HL-60 (cell line): Measurements from ENCODE around the gene ETV5.

Experiments used
- CTCF ChIP-seq: IDR thresholded peaks from one replicate; pipeline ENCODE4 v1.5.1; 2011; ENCODE audit warnings: low read length, control low read depth, inconsistent platforms; ENCODE audit not compliant: insufficient read depth
- TF ChIP-seq, protein P1 (sequence below): IDR thresholded peaks from 2 replicates; pipeline ENCODE4 v1.6.1; 2012; ENCODE audit warnings: low read depth; ENCODE audit not compliant: insufficient replicate concordance

DNA sequence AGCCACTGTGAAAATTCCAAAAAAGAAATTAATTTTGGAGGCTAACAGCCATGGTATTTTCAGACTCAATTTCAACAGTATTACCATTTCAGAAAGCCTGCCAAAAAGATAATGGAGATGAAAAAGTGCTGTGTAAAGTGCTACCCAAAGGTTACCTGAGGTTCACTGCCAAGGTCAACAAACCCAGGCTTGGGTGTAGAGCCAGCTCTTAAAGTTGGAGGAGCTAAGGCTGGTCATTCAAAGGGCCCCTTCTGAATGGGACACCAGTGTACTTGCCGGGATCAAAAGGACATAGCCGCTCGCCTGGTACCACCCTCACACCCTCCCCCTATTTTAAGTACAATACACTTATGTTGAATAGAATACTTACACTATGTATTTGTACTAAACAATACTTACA lies 64.5 kb downstream of the ETV5 start:
- no peak for TF ChIP-seq CTCF
- TF ChIP-seq, protein P1, sequence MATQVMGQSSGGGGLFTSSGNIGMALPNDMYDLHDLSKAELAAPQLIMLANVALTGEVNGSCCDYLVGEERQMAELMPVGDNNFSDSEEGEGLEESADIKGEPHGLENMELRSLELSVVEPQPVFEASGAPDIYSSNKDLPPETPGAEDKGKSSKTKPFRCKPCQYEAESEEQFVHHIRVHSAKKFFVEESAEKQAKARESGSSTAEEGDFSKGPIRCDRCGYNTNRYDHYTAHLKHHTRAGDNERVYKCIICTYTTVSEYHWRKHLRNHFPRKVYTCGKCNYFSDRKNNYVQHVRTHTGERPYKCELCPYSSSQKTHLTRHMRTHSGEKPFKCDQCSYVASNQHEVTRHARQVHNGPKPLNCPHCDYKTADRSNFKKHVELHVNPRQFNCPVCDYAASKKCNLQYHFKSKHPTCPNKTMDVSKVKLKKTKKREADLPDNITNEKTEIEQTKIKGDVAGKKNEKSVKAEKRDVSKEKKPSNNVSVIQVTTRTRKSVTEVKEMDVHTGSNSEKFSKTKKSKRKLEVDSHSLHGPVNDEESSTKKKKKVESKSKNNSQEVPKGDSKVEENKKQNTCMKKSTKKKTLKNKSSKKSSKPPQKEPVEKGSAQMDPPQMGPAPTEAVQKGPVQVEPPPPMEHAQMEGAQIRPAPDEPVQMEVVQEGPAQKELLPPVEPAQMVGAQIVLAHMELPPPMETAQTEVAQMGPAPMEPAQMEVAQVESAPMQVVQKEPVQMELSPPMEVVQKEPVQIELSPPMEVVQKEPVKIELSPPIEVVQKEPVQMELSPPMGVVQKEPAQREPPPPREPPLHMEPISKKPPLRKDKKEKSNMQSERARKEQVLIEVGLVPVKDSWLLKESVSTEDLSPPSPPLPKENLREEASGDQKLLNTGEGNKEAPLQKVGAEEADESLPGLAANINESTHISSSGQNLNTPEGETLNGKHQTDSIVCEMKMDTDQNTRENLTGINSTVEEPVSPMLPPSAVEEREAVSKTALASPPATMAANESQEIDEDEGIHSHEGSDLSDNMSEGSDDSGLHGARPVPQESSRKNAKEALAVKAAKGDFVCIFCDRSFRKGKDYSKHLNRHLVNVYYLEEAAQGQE: no peak
